PC-3 (cell line): ENCODE data around the gene TRABD.

Experiments used
- CTCF ChIP-seq: fragments of 300-600 bp; sonication (generic); conservative IDR thresholded peaks from 2 replicates; pipeline ENCODE4 v1.5.1; 2017; ENCODE audit warnings: antibody characterized with exemption, low read depth, mild to moderate bottlenecking, low read length
- EZH2 ChIP-seq: fragments of 300-600 bp; sonication (generic); IDR thresholded peaks from one replicate; pipeline ENCODE4 v1.6.1; 2017; ENCODE audit warnings: antibody characterized with exemption, mild to moderate bottlenecking, low read length; ENCODE audit not compliant: unreplicated experiment

DNA sequence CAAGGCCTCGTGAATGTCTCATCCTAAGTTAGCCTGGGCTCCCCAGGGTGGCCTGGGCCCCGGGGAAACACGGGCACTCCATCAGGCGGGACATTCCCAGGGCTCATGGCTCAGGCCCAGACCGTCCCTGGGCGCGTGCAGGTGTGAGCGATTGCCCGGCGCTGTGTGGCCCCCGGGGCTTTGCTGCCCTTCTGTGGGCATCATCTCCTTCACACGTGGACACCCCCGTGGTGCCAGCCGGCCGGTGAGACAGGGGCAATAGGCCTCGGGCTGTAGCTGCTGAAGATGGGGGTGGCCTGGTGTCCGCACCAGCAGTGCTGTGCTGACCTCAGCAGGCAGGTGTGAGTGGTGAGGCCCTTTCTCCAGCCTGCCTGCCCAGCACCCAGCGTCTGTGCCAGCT lies 10.5 kb downstream of the TRABD start:
- TF ChIP-seq CTCF (no peak), EZH2 (no peak)
